Endothelial cell of umbilical vein (primary cell): Measurements from ENCODE around the gene NLRP6. TPM values are rescaled to one million over a fixed set of nuclear protein-coding genes. Genes with fewer than 3 reads are reported as not detected.

ENCODE experiments used
- BruUV-seq: library from RNA; stranded (reverse); fragments of 400-500 nt; replicated peaks from 2 replicates; lab custom pipeline; 2021; lab: Mats Ljungman, UMichigan
- CTCF ChIA-PET: fragments of 300-600, 350-600 bp; sonication (Branson Sonifier 250); formaldehyde crosslinking; loops from one replicate; lab custom pipeline; 2021; ENCODE audit warnings: antibody characterized with exemption, inconsistent platforms; lab: Charles Lee
- POLR2A ChIA-PET: fragments of 300-600, 350-600 bp; sonication (Branson Sonifier 250); formaldehyde crosslinking; loops from one replicate; lab custom pipeline; 2021; ENCODE audit warnings: antibody characterized with exemption, inconsistent platforms; lab: Charles Lee
- DNase-seq: peaks from one replicate; pipeline ENCODE4 v3.0.0-alpha.2; 2011; ENCODE audit warnings: low read depth, low spot score
- FAIRE-seq: peaks from 2 replicates; lab custom pipeline; 2011; peaks lifted over from hg19 to GRCh38; lab: Jason Lieb, UNC
- H2AFZ ChIP-seq: 2 replicates; pipeline ENCODE4 v1.6.0; 2012; ENCODE audit warnings: low read depth, low read length, control low read depth, inconsistent platforms
- H3K27ac ChIP-seq: 2 replicates; pipeline ENCODE4 v1.5.1; 2011; ENCODE audit warnings: low read depth, mild to moderate bottlenecking, control low read depth, low read length, moderate library complexity; ENCODE audit not compliant: insufficient read depth
- H3K27me3 ChIP-seq, 2 experiments: 2 replicates each; pipeline versions ENCODE4 v1.6.0 to v1.6.1; 2011; ENCODE audit warnings: low read length in 2 of 2, mixed read lengths in 1 of 2; ENCODE audit not compliant: control insufficient read depth in 2 of 2, insufficient read depth in 2 of 2
- H3K36me3 ChIP-seq, 2 experiments: 2 replicates in 1 of 2; 3 replicates in 1 of 2; pipeline ENCODE4 v1.5.1; 2011; ENCODE audit warnings: low read length in 2 of 2, mild to moderate bottlenecking in 1 of 2, moderate library complexity in 1 of 2; ENCODE audit not compliant: control insufficient read depth in 2 of 2, insufficient read depth in 2 of 2; ENCODE audit errors: extremely low read depth in 1 of 2
- H3K4me1 ChIP-seq: 3 replicates; pipeline ENCODE4 v1.5.1; 2011; ENCODE audit warnings: mild to moderate bottlenecking, low read length; ENCODE audit not compliant: control insufficient read depth, insufficient read depth; ENCODE audit errors: extremely low read depth
- H3K4me2 ChIP-seq: 2 replicates; pipeline ENCODE4 v1.6.1; 2011; ENCODE audit warnings: low read length, control low read depth, mixed read lengths; ENCODE audit not compliant: insufficient read depth
- H3K4me3 ChIP-seq, 3 experiments: fragments of 200-600 bp in 1 of 3; sonication (generic), shearing (Covaris generic) in 1 of 3; replicated peaks in 1 of 3; 2 replicates each; pipeline ENCODE4 v1.5.1; 2011 to 2016; ENCODE audit warnings: control low read depth in 3 of 3, low read length in 3 of 3, mild to moderate bottlenecking in 2 of 3, inconsistent platforms in 1 of 3, low read depth in 1 of 3, moderate library complexity in 1 of 3; ENCODE audit not compliant: insufficient read depth in 1 of 3
- H3K79me2 ChIP-seq: 2 replicates; pipeline ENCODE4 v1.6.0; 2012; ENCODE audit warnings: low read length, inconsistent platforms; ENCODE audit not compliant: control insufficient read depth, insufficient read depth
- H3K9ac ChIP-seq: replicated peaks from 2 replicates; pipeline ENCODE3; 2011; ENCODE audit warnings: low read length, control low read depth; ENCODE audit not compliant: insufficient read depth; ENCODE audit errors: extremely low read depth
- H3K9me1 ChIP-seq: replicated peaks from 3 replicates; pipeline ENCODE4 v1.6.0; 2011; ENCODE audit warnings: mild to moderate bottlenecking, low read length; ENCODE audit not compliant: control insufficient read depth, insufficient read depth; ENCODE audit errors: extremely low read depth
- H3K9me3 ChIP-seq: replicated peaks from 2 replicates; pipeline ENCODE4 v1.5.1; 2012; ENCODE audit warnings: low read length, inconsistent platforms; ENCODE audit not compliant: control insufficient read depth, insufficient read depth
- H4K20me1 ChIP-seq: replicated peaks from 2 replicates; pipeline ENCODE3; 2011; ENCODE audit warnings: mild to moderate bottlenecking, low read length; ENCODE audit not compliant: control insufficient read depth, insufficient read depth; ENCODE audit errors: extremely low read depth
- EZH2 ChIP-seq: IDR thresholded peaks from 2 replicates; pipeline ENCODE4 v1.6.1; 2012; ENCODE audit warnings: borderline replicate concordance, low read depth, mild to moderate bottlenecking, moderate library complexity, low read length, inconsistent platforms; ENCODE audit not compliant: severe bottlenecking
- FOS ChIP-seq: IDR thresholded peaks from 2 replicates; pipeline ENCODE4 v1.6.1; 2011; ENCODE audit warnings: mild to moderate bottlenecking, low read length, moderate library complexity, borderline replicate concordance; ENCODE audit not compliant: insufficient read depth
- GATA2 ChIP-seq: IDR thresholded peaks from 2 replicates; pipeline ENCODE4 v1.7.0; 2011; ENCODE audit warnings: low read depth, mild to moderate bottlenecking, moderate library complexity, mixed read lengths, low read length; ENCODE audit not compliant: insufficient read length, insufficient read depth
- JUN ChIP-seq: IDR thresholded peaks from 2 replicates; pipeline ENCODE4 v1.6.1; 2011; ENCODE audit warnings: borderline replicate concordance, low read depth; ENCODE audit not compliant: insufficient read length, insufficient read depth
- MYC ChIP-seq: IDR thresholded peaks from one replicate; pipeline ENCODE4 v1.6.1; 2011; ENCODE audit warnings: mild to moderate bottlenecking, low read depth, low read length
- POLR2A ChIP-seq: IDR thresholded peaks from 2 replicates; pipeline ENCODE4 v1.6.1; 2012; ENCODE audit warnings: low read depth, mild to moderate bottlenecking, control low read depth, low read length
- POLR2AphosphoS5 ChIP-seq: IDR thresholded peaks from 2 replicates; pipeline ENCODE4 v1.6.1; 2012; ENCODE audit warnings: low read depth, mild to moderate bottlenecking, control low read depth, low read length, moderate library complexity; ENCODE audit not compliant: insufficient read depth
- dilution Hi-C: fragments of 300-500 bp; cut with MboI; formaldehyde crosslinking; loops from one replicate; pipeline ENCODE4 v1.15.0; 2019; ENCODE audit warnings: low sequenced_read_pairs; ENCODE audit not compliant: extremely low pct_ligation_motif_present
- intact Hi-C: fragments of 100-400 bp; cut with micrococcal nuclease; formaldehyde crosslinking; loops from one replicate; pipeline ENCODE4 v1.10.0; 2022
- polyA plus RNA-seq, 4 experiments: library from polyadenylated mRNA; depleted of rRNA in 3 of 4; stranded (reverse) in 3 of 4; unstranded in 1 of 4; fragments of >200 nt; gene quantifications; 2 replicates each; pipeline versions ENCODE4 v1.2.1 to v1.2.3, GENCODE V29; 2011 to 2012; ENCODE audit warnings: missing spikeins in 1 of 4
- total RNA-seq: library from RNA; stranded (reverse); gene quantifications from 2 replicates; pipeline ENCODE4 v1.2.3, GENCODE V29; 2021
- TF ChIP-seq, protein P1 (sequence below), 2 donors: IDR thresholded peaks; 1 replicate in 1 of 2; 2 replicates in 1 of 2; pipeline ENCODE4 v1.5.1; 2011; ENCODE audit warnings: low read length in 2 of 2, mild to moderate bottlenecking in 2 of 2, moderate library complexity in 2 of 2, control low read depth in 1 of 2, inconsistent platforms in 1 of 2, low read depth in 1 of 2; ENCODE audit not compliant: insufficient read depth in 1 of 2; ENCODE audit errors: extremely low read depth in 1 of 2
- TF ChIP-seq, protein P2 (sequence below): IDR thresholded peaks from 2 replicates; pipeline ENCODE4 v1.6.1; 2011; ENCODE audit not compliant: insufficient read depth, insufficient read length

NLRP6 gene
- total and polyA plus RNA-seq, 2 donors (not counting 3 experiments of a cell fraction or from before 2014, with no cell fraction given): not detected

DNA sequence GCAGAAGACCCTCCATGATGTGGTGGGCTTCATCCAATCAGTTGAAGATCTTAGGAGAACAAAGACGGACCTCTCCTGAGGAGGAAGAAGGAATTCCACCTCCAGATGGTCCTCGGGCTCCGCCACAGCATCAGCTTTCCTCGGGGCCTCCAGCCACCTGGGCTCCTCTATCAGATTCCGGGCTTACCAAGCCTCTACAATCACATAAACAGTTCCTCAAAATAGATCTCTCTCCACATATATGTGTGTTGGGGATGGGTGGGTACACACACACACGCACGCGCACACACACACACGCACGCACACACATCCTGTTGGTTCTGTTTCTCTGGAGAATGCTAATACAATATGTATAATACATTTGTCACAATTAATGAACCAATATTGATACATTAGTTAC is 18.8 kb upstream of the NLRP6 start:
- CTCF ChIA-PET: no interaction called here
- dilution Hi-C loops (no loop called here), intact Hi-C loops (no loop called here)
- no peaks in the 10 kb centered on the region for H3K9me1 ChIP-seq
- H3K9me3 ChIP-seq: no peaks in the 10 kb centered on the region
- DNase-seq: no peak
- BruUV-seq: no TSS peak
- no peaks in the 10 kb centered on the region for H3K79me2 ChIP-seq
- no peaks in the 10 kb centered on the region for H3K4me1 ChIP-seq
- H2AFZ ChIP-seq: no peak overlapping the region
- no peak overlapping the region for H3K4me2 ChIP-seq
- POLR2A ChIA-PET: no interaction called here
- no peak for FAIRE-seq
- no peak overlapping the region for H3K9ac ChIP-seq
- no peak overlapping the region for H3K27ac ChIP-seq
- H3K36me3 ChIP-seq: no peaks in the 10 kb centered on the region
- H3K27me3 ChIP-seq: no peaks in the 10 kb centered on the region
- no peaks in the 10 kb centered on the region for H4K20me1 ChIP-seq
- no peak overlapping the region for H3K4me3 ChIP-seq
- TF ChIP-seq, protein P1, sequence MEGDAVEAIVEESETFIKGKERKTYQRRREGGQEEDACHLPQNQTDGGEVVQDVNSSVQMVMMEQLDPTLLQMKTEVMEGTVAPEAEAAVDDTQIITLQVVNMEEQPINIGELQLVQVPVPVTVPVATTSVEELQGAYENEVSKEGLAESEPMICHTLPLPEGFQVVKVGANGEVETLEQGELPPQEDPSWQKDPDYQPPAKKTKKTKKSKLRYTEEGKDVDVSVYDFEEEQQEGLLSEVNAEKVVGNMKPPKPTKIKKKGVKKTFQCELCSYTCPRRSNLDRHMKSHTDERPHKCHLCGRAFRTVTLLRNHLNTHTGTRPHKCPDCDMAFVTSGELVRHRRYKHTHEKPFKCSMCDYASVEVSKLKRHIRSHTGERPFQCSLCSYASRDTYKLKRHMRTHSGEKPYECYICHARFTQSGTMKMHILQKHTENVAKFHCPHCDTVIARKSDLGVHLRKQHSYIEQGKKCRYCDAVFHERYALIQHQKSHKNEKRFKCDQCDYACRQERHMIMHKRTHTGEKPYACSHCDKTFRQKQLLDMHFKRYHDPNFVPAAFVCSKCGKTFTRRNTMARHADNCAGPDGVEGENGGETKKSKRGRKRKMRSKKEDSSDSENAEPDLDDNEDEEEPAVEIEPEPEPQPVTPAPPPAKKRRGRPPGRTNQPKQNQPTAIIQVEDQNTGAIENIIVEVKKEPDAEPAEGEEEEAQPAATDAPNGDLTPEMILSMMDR (IDR thresholded peaks at IDR 0.05; ENCODE audit: extremely low read depth in 1 of 2, insufficient read depth in 1 of 2, low read depth in 1 of 2, low read length in 2 of 2): no peak
- no peak for TF ChIP-seq EZH2
- TF ChIP-seq FOS: no peak
- TF ChIP-seq, protein P2, sequence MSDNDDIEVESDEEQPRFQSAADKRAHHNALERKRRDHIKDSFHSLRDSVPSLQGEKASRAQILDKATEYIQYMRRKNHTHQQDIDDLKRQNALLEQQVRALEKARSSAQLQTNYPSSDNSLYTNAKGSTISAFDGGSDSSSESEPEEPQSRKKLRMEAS: no peak
- TF ChIP-seq POLR2AphosphoS5: no peak
- TF ChIP-seq GATA2: no peak
- no peak for TF ChIP-seq JUN
- TF ChIP-seq POLR2A: no peak
- TF ChIP-seq MYC: no peak
